GM20000 (cell line): ENCODE measurements around the gene CTNNBIP1.

ENCODE experiments used
- DNase-seq: peaks from one replicate; pipeline ENCODE4 v3.0.0; 2012; ENCODE audit warnings: low spot score
- TF ChIP-seq, protein P1 (sequence below): IDR thresholded peaks from 2 replicates; pipeline ENCODE4 v1.5.1; 2012; ENCODE audit warnings: mild to moderate bottlenecking, control low read depth; ENCODE audit errors: extremely low read depth, missing control alignments

Gene CTNNBIP1

DNA sequence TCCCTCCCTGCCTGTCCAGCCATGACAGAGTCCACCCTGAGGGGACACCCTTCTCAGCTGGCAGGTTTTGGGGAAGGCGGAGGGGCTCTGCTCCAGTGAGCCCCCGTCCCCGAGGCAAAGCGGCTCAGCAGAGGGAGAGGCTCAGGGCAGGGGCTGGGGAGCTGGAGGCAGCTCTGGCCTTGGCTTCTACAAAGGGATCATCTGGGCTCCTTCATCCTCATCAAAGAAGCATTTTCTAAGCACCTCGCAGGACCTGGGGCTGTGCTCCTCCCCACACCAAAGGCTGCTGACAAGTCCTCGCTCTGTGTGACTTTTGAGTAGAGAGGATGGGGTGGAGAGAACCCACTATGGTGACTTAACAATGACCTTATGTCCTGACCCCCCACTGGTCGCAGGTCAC is 65.3 kb downstream of the CTNNBIP1 start:
- DNase-seq: no peak
- TF ChIP-seq, protein P1, sequence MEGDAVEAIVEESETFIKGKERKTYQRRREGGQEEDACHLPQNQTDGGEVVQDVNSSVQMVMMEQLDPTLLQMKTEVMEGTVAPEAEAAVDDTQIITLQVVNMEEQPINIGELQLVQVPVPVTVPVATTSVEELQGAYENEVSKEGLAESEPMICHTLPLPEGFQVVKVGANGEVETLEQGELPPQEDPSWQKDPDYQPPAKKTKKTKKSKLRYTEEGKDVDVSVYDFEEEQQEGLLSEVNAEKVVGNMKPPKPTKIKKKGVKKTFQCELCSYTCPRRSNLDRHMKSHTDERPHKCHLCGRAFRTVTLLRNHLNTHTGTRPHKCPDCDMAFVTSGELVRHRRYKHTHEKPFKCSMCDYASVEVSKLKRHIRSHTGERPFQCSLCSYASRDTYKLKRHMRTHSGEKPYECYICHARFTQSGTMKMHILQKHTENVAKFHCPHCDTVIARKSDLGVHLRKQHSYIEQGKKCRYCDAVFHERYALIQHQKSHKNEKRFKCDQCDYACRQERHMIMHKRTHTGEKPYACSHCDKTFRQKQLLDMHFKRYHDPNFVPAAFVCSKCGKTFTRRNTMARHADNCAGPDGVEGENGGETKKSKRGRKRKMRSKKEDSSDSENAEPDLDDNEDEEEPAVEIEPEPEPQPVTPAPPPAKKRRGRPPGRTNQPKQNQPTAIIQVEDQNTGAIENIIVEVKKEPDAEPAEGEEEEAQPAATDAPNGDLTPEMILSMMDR: no peak

DNA sequence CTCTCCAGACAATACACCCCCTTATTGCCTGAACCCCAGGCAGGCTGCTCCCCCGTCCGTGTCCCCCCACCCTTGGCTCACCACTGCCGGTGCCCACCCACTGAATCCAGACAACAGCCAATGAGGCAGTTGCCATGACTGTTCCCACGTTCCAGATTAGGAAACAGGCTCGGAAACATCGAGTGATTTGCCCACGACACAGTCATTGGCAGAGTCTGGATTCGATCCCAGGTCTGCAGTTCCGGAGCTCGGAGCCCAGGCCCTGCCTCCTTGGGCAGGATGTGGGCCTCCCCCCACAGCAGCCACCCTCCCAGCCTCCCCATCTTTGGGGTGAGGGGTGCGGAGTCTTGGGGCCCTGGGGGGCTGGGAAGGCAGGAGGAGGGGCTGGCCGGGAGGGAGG is 66.0 kb downstream of the CTNNBIP1 start:
- no peak for DNase-seq
- TF ChIP-seq, protein P1: no peak

DNA sequence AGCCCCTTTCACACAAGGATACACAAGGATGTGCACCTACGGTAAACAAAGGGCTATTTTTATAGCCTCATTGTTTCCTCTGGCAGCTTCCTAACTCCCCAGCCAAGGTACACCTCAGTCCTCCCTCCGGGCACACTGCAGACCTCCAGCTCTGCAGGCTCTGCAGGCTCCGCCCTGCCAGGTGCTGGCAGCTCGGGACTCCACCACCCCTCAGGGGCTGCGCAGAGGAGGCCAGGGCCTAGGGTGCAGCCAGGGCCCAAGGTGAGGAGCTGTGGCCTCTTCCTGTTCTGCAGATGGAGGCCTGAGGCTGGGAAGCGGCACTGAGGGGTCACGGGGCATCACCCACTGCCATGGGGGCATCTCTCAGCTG is 66.5 kb downstream of the CTNNBIP1 start:
- DNase-seq: no peak
- TF ChIP-seq, protein P1: no peak

DNA sequence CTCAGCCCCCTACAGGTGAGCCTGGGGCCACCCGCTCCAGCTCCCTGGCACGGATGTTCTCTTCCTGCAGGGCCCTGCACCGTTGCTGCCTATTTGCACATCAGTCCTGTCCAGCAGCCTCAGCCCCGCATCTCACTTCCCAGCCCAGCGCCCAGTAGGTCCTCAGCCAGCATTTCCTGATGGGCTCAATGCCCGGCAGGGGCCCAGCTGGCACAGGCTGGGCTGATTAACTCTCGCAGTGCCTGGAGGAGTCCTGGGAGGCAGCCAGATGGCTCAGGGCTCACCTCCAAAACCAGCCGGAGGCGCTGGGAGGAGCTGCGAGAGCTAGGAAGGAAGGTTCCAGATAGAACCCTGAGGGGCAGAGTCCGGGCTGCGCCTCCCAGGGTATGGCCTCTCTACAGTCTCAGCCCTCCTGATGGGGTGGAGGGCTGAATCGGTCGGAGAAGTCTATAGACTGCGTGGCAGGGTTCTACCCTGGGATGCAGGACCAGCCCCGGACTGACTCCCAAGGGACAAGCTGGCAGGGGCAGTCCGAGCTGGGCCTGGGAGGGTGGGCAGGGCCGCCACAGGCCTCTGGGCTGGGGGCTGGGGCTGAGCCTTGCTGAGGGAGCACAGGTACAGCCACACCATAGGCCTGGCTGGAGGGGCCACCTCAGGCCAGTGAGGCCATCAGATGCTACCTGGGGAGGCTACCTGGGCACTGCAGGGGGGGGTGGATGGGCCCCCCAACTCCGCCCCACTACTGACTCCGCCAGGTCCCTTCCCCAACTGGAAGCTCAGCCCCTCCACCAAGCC is 67.1 kb downstream of the CTNNBIP1 start:
- TF ChIP-seq, protein P1: no peak
- DNase-seq: no peak

DNA sequence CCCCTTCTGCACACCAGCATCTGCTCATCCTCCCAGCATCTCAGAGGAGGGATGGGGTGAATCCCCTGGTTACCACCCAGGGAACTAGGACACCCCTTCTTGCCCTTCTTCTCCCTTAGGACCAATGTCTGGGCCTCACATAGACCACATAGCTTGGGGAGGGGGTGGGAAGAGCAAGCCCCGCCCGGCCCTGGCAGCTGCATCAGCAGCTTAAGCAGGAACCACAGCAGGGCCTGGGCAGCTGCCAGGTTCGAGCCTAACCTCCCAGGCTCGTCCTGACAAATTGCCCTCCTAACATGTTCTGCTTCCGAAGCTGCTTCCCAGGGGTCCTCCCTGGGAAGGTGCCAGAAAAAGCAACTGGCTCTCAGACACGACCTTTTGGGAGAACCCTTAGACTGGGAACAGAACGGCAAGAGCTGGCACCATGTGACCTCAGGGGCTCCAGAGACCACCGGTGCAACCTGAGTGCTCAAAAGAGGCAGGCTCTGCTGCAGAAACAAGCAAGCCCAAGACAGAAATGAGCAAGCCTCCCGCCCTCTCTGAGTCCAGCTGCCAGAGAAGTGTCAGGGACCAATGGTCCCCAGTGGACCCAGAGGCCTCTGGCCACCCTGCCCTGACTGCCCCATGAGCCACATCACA is 67.9 kb downstream of the CTNNBIP1 start:
- DNase-seq: no peak
- TF ChIP-seq, protein P1: no peak

DNA sequence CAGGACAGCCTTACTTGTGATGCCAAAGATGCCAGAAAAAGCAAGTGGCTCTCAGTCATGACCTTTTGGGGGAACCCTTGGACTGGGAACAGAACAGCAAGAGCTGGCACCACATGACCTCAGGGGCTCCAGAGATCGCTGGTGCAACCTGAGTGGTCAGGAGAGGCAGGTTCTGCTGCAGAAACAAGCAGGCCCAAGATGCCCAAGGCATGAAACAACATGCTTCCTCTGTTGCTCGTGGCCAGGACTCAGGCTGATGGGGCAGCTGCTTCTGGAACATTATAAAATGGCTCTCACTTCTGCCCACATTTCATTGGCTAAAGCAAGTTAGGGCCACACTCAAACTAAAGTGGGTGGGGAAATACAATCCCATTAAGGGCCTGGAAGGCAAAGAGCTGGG is 68.6 kb downstream of the CTNNBIP1 start:
- no peak for DNase-seq

DNA sequence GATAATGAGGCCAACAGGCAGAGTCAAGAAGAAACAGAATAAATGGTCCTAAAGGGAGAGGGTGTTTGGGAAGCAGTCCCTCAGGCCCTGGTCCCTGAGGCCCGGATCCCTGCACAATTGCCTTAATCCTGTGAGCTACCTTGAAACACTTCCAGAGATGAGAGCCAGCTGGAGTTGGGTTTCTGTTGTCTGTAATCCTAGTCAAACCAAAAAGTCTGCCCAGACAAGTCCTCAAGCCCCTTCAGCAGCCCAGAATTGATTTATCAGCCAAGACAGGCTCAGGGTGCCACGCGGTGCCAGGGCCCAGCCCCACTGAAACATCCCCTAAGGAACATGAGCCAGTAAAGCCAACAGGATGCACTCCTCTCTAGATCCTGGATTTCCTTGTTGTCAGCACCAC is 69.9 kb downstream of the CTNNBIP1 start:
- DNase-seq: no peak
- TF ChIP-seq, protein P1: no peak

More for the DNA sequence above, 68.6 kb downstream of the CTNNBIP1 start:
- TF ChIP-seq, protein P1: no peak
